ENCODE measurements around the gene HAUS7.

DNA sequence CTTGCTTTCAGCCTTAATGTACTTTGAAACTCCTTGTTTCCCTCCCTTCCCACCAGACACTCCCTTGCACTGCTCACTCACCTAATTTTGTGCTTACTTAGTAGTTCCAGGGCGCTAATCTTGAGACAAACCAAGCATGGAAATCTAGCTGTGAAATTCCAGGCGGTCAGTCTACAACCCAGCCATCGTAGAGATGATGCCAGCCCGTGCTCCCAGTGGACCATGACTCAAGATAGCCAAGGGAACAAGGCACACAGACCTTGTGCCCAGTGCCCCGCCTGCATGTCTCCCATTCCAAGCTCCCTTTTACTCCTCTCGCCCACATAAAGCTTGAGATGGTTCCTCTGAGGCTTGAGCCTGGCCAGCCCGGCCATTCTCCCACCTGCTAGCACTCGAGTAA is 35.6 kb downstream of the HAUS7 start:
- TF ChIP-seq TCF7L2 (IDR thresholded peaks at IDR 0.05; ENCODE audit: low read depth, low read length) (no peak), CTCF (IDR thresholded peaks at IDR 0.05) (no peak), SIN3A (IDR thresholded peaks at IDR 0.05; ENCODE audit: borderline replicate concordance, insufficient read depth, low read depth, low read length) (no peak)
- TF ChIP-seq, protein P1, sequence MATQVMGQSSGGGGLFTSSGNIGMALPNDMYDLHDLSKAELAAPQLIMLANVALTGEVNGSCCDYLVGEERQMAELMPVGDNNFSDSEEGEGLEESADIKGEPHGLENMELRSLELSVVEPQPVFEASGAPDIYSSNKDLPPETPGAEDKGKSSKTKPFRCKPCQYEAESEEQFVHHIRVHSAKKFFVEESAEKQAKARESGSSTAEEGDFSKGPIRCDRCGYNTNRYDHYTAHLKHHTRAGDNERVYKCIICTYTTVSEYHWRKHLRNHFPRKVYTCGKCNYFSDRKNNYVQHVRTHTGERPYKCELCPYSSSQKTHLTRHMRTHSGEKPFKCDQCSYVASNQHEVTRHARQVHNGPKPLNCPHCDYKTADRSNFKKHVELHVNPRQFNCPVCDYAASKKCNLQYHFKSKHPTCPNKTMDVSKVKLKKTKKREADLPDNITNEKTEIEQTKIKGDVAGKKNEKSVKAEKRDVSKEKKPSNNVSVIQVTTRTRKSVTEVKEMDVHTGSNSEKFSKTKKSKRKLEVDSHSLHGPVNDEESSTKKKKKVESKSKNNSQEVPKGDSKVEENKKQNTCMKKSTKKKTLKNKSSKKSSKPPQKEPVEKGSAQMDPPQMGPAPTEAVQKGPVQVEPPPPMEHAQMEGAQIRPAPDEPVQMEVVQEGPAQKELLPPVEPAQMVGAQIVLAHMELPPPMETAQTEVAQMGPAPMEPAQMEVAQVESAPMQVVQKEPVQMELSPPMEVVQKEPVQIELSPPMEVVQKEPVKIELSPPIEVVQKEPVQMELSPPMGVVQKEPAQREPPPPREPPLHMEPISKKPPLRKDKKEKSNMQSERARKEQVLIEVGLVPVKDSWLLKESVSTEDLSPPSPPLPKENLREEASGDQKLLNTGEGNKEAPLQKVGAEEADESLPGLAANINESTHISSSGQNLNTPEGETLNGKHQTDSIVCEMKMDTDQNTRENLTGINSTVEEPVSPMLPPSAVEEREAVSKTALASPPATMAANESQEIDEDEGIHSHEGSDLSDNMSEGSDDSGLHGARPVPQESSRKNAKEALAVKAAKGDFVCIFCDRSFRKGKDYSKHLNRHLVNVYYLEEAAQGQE (IDR thresholded peaks at IDR 0.05; ENCODE audit: insufficient read depth in 1 of 2, low read depth in 2 of 2, low read length in 1 of 2), result no peak
